Hematopoietic multipotent progenitor cell treated with erythropoietin and hydrocortisone succinate and interleukin-3 and kit ligand, for 6 days (in vitro differentiated cells): ENCODE data around the gene EVA1B.
A peak's percentile ranks its signal among the peaks of the same experiment; 100 is the strongest.

Source experiments
- DNase-seq: peaks from one replicate; pipeline ENCODE4 v3.0.0-alpha.2; 2015

The EVA1B gene

DNA sequence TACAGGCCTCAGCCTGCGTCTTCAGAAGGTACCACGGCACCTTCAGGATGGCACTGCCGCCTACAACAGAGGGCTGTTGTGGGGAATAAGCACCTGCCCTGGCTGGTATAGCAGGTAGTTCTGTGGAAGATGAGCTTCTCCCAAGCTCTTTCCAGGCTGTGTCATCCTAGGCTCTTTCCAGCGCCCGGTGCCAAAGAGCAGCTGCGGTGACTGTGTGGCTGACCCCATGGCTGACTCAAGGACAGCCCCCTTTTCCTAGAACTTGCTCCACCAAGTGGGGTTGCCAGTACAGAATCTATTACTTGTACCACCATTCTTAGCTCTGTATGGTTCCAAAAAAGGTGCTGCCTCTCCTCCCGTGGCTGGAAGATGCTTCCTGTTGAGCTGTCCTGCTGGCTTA is 21.9 kb upstream of the EVA1B start:
- no peak for DNase-seq

DNA sequence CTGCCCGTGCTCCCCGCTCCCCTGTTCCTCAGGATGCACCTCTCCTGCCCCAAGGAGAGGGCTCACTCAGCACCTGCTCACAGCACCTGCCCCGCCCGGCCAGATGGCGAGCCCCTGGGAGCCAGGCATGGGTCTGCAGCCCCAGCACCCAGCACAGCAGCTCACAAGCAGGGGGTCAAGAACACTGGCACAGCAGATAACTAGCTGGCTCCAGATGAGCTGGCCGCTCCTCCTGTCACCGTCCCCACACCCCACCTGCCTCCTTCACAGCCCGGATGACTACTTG is 20.9 kb upstream of the EVA1B start:
- DNase-seq, result no peak

DNA sequence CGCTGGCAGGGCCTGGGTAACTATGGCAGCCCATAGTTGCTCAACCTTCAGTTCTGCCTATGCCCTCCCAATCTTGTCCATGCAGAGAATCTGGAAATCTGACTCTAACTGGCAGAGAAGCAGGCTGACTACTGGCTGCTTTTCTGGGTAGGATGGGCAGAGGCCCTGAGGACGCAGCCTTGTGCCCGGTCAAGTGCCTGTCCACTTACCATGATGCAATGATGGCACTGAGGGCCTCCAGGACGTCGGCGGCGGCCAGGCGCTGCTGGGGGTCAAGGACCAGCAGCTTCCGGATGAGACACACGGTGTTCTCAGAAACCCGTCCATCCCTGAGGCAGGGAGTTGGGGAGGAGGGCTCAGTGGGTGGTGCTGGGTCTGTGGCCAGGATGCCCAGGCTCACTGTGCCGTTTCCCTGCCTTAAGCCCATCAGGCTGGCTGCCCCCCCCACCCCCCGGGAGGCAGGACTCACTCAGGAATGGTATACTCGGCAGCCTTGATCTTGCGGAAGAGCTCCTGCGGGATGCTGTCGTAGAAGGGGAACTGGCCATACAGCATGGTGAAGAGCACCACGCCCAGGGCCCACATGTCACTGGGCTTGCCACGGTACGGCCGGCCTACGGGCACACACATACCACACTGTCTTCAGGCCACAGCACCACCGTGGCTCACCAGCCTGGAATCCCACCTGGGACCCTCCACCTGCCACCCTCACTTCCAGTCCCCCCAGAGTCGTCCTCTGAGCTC is 20.4 kb upstream of the EVA1B start:
- DNase-seq, result no peak

DNA sequence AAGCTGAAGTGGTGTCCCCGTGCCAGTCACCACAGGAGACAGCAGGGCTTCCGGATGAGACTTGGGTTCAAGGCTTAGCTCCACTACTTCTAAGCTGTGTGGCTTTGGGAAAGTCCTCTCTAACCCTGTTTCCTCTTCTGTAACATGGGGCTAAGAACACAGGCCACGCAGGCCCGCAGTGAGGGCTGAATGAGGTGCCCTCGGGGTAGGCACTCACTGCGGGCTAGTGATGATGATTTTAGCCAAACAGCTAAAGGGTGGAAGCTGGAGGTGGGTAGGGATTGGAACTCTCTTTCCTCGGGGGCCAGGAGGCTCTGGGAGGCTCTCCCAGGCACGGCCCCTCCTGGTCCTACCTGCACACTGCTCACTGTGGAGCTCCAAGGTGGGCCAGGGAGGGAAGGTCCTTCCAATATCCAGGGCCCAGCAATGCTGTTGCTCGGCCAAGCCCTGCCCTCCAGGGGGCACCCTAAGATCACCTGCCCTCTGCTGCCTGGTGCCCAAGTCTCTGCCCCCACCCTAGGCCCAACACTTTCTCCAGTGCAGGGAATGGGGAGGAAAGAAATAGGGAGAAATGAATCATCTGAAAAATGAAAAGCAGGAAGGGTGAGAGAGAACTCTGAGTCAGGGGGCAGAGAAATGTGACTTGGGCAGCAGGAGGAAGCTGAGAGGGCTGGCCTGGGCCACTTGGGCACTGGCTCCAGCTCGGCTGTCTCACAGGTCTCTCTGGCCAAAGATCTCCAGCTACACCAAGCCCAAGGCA is 19.2 kb upstream of the EVA1B start:
- peak; percentile 76 for DNase-seq

DNA sequence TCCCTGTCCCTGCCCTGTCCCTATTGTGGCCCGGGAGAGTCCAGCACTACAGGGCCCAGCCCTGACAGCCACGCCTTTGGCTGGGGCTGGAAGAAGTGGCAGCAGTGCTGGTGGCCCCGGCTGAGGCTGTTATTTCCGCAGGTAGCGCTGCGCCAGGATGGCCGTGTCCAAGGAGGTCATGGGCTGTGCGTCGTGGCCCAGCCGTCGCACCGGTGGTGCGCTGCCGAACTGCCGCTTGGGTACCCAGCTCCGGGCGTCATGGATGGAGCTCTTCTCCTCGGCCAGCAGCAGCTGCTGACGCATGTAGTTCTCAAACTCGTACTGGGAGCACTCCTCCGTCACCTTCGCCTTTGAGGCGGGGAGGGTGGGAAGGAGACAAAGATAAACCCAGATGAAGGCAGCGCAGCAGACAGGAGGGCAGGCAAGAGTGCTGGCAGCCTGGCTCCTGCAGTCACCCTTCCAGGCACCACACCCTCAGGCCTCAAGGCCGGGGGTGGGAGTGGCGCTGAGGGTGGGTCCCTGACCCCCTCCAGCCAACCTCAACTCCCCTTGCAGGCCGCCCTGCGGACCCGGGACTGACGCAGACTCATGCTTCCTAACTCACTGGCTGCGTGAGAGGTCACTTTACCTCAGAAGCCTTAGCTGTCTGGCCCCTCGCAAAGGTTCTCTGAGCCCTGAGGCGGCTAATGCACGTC is 18.3 kb upstream of the EVA1B start:
- DNase-seq, result no peak

- DNase-seq, result no peak
Measured at GRCh38 chr1:36339615-36340014, 16.2 kb upstream of the EVA1B start.

DNA sequence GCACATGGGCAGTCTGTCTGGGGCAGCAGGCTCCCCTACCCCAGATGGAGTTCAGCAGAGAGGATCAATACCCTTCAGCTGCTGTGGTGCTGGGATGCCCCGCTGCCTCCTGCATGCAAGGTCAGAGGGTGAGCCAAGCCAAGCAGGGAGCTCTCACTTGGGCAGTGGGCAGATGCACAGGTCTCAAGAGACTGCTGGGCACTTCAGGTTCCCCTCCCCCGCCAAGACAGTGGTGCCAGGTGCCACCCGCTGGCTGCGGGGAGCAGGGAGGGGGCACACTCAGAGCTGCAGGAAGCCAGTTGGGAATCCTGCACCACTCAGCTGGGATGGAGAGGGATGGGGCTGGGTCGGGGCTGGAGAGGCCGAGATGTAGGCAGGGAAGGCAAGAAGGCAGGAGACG is 15.8 kb upstream of the EVA1B start:
- no peak for DNase-seq

DNA sequence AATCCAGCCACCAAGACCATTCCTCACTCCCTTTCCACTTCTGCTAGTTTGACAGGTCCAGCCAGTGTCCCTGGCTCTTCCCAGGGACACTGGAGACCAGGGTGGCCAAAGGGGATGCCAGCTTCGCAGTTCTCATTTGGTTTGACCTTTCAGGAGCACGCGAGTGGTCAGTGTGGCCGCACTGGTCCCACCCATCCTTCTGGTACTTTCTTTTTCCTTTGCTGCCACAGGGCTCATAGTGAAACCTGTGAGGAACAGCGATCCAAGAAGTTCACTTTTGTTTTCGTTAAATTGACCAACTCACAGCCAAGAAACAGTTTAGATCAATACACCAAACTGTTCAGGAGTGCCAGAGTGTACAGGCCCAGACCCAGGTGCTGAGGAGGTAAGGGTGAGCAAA is 14.4 kb upstream of the EVA1B start:
- no peak for DNase-seq

DNA sequence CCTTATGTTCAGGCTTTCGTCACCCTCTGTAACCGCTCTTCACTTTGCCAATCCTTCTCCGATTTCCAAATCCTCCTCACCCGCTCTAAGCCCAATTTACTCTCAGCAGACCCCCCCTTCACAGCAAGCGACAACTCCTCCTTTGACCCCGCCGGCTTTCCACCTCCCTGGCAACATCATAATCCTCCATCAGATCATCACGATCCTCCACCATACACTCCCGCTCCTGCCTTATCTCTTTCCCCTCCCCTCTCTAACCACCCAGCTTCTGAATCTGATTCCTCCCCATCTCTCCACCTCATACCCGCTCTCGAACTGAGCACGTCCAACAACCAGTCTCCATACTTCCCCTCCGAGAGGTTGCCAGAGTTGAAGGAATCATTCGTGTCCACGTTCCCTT is 7.5 kb upstream of the EVA1B start:
- no peak for DNase-seq

DNA sequence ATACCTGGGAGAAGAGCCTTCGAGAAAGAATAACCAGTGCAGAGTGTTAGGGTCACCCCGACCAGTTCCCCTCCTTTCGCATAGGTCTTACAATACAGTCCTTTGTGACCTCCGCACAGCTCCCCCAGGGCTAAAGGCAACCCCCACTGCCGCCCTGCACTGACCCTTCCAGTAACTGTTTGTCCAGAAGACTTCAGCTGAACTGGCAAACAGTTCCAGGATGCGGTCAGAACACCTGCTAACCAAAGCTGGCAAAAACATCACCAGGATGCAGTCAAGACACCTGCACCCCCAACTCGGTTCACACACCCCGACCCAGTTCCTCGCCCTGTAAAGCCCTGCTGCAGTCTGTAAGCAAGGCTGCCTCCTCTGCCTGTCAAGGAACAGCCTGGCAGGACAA is 6.4 kb upstream of the EVA1B start:
- no peak for DNase-seq

DNA sequence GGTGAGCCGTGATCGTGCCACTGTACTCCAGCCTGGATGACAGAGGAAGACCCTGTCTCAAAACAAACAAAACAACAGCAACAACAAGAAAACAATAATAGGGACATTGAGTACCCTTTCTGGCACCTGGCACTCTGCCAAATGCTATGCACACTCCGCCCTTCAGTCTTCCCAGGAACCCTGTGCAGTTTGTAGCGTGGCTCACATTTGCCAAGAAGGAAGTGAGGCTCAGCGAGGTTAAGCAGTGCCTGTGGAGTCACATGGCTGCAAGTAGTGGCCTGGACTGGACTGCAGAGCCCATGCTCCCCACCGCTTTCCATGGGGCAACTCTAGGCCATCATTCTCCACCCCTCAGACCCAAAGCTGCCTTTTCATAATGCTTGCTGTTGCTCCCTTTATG is 5.3 kb upstream of the EVA1B start:
- peak; percentile 69 for DNase-seq

GRCh38 chr1:36328088-36328480 is 4.6 kb upstream of the EVA1B start:
- DNase-seq, result no peak

DNA sequence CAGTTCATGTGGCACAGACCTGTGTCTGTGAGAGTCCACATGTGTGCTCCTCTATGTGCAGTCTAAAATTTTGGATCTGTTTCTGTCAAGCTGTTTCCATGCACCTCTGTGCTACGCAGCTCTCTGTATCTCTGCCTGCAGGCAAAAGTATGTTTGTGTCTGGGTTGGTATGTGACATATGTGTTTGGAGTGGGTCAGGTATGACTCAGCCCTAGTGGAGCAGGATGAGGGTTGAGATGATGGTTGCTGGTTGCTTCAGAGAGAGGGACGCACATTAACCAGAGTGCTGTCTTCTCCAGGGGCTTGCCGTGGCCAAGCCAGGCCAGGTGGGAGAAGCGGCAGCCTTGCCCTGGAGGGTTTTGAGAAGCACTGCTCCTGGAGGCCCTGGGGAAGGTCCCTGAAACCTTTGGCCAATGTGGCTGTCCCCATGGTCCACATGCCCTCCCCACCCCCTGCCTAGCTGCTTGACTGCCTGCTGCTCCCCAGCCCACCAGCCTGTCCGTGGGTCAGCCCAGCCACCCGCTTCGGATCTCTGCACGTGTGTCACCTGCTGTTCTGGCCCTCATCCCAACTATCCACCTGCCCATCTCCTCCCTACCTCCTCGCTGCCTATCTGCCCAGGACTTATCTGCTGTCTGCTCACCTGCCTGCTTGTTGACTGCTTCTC is 4.1 kb upstream of the EVA1B start:
- DNase-seq, result no peak

- peak; percentile 64 for DNase-seq
Measured at GRCh38 chr1:36326499-36326898, 3.1 kb upstream of the EVA1B start.

- DNase-seq, result no peak
Measured at GRCh38 chr1:36324353-36324703, 883 bp upstream of the EVA1B start.

DNA sequence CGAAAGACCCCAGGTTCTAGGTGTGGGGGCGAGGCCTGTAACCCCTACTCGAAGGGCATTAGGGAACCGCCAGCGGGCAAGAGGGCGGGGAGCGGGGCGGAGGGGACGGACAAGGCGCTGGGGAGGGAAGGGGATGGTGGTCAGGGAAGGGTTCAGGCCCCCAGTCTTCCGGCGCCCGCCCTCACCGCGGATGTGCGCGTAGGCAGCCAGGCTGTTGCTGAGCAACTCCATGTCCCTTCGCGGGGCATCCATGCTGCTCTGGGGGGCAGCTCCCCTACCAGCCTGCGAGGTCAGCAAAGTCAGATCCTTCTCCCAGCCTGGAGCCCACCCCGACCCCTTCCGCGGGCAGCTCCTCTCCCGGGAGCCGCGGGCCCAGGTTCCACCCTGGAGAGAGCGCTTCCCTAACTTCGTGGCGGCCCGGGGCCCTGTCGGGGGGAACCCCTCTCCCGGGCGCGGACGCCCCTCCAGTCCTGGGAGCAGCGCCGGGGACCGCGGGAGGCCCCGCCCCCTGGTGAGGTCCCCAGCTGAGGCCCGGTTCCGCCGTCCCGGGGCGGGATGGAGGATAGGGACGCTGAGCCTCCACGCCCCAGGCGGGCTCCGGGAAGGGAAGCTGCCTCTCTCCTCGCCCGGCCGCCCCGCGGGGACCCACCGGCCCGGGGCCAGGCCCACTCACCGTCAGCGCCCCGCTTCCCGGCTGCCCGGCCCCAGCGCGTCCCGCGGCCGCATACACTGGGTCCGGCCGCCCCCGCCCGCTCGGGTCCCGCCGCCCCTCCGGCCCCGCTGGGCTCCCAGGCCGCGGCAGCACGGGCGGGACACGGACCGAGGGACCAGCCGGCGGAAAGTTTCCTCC is 434 bp downstream of the EVA1B start:
- DNase-seq, result peak; percentile 50

- no peak for DNase-seq
Measured at GRCh38 chr1:36322041-36322785, 1.2 kb downstream of the EVA1B start.

DNA sequence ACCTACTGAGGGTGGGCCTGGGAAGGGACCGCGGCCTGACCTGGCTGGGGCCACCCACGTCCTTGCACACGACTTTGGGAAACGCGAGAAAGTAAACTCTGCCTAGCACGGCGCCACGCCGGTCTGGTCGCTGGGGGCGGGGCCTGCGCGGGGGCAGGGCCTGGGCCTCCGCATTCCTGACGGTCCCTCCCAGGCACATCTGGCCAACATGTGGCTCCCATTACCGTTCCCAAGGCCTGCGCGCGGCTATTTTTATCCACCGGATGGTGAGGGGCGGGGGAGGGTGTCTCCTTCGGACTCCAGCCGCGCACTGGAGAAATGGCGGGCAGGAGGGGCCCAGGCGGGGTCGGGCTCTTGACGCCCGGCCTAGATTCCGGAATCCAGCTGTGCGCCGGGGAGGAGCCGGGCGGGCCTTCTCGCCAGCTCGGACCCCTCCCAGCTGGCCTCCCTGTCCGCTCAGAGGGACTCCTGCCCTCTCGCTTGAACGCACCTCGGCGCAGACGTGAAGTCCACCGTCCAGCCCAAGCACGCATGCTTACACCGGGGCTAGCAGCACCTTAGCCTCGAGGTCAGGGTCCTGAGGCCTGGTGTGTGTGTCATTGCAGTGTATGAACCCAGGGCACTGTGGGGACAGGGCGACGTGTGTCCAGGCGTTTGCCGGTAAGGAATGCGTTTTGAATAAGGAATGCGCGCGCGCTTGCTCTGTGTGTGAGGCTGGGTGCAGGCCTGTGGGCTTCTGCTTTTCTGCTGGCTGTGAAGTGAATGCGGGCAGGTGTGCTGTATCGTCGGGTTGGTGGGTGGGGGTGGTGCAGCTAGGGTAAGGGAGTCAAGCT is 2.1 kb downstream of the EVA1B start:
- peak; percentile 45 for DNase-seq

DNA sequence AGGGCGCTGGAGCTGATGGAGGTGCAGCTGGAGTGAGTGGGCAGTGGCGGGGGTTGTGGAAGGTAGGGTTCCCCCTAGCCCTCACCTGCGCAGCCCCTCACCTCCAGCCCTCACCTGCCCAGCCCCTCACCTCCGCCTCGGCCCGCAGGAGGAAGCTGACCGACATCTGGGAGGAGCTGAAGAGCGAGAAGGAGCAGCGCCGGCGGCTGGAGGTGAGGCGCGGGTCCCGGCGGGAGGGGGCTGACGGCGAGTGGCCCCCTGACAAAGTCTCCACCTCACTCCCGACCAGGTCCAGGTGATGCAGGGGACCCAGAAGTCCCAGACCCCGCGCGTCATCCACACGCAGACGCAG is 2.7 kb downstream of the EVA1B start:
- no peak for DNase-seq

DNA sequence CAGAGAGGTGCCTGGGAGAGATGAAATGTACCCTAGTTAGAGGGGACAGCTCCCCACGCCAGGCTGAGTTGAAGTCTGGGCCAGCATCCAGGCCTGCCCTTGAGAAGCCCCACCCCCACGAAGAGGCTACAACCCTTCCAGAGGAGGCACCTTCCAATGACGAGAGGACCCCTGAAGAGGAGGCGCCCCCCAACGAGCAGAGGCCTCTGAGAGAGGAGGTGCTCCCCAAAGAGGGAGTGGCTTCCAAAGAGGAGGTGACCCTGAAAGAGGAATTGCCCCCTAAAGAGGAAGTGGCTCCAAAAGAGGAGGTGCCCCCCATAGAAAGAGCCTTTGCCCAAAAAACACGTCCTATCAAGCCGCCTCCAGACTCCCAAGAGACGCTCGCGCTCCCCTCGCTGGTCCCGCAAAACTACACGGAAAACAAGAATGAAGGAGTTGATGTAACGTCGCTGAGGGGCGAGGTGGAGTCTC is 3.1 kb downstream of the EVA1B start:
- DNase-seq, result peak; percentile 35

DNA sequence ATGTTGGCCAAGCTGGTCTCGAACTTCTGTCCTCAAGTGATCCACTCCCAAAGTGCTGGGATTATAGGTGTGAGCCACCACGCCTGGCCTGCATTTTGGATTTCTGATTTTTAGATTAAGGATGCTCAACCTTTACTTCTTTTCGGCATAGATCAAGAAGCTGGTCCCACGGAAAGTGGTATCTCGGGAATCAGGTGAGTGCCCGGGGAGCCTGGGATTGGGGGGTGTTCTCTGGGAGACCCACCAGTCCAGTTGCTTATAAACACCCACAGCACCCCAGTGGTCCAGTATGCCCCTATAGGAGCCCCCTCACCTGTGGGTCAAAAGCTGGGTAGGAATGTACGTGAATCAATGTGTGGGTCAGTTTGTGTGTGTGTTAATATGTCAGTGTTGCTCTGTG is 14.0 kb downstream of the EVA1B start:
- DNase-seq, result no peak
